Hepatocyte (in vitro differentiated cells): ENCODE results near the gene TEX14.

Experiments
- EZH2phosphoT487 ChIP-seq: fragments of 200-600 bp; sonication (generic); IDR thresholded peaks from one replicate; pipeline ENCODE4 v1.6.1; 2018; ENCODE audit warnings: antibody characterized with exemption, mild to moderate bottlenecking, low read depth, moderate library complexity; ENCODE audit not compliant: unreplicated experiment, severe bottlenecking
- TF ChIP-seq, protein P1 (sequence below): fragments of 200-600 bp; sonication (generic); IDR thresholded peaks from 2 replicates; pipeline ENCODE4 v1.5.1; 2016; ENCODE audit warnings: antibody characterized with exemption, mild to moderate bottlenecking; ENCODE audit not compliant: poor library complexity

DNA sequence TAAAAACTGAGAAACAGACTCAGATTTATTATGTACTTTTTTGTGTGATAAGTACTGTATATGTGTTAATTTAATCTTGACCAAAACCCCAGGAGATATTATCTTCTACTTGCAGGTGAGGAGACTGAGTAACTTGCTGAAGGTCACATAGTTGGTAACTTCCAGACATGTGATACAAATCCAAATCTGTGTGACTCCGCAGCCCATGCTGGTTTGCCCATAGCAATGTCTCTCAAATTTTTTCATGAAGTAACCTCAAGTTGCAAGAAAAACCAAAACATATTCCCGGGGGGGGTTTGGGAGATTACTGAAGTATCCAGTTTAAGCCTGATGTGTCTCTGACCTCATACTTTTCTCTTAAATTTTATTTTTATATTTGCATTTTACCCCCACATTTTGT lies 3.3 kb downstream of the TEX14 start:
- TF ChIP-seq, protein P1, sequence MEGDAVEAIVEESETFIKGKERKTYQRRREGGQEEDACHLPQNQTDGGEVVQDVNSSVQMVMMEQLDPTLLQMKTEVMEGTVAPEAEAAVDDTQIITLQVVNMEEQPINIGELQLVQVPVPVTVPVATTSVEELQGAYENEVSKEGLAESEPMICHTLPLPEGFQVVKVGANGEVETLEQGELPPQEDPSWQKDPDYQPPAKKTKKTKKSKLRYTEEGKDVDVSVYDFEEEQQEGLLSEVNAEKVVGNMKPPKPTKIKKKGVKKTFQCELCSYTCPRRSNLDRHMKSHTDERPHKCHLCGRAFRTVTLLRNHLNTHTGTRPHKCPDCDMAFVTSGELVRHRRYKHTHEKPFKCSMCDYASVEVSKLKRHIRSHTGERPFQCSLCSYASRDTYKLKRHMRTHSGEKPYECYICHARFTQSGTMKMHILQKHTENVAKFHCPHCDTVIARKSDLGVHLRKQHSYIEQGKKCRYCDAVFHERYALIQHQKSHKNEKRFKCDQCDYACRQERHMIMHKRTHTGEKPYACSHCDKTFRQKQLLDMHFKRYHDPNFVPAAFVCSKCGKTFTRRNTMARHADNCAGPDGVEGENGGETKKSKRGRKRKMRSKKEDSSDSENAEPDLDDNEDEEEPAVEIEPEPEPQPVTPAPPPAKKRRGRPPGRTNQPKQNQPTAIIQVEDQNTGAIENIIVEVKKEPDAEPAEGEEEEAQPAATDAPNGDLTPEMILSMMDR = no peak
- TF ChIP-seq EZH2phosphoT487 = no peak
